GM19463 (cell line): ENCODE data around the gene COQ9.
"Not testable (repeated sequence)": the region's sequence is repeated elsewhere in the genome, so short reads cannot be mapped to it uniquely, and the experiment has no call there.

Source experiments
- ATAC-seq: cut with Tn5 transposase; IDR thresholded peaks from one replicate; pipeline ENCODE4 v1.9.1; 2021; ENCODE audit warnings: mild to moderate bottlenecking, moderate library complexity; ENCODE audit not compliant: unreplicated experiment

The COQ9 gene

GRCh38 chr16:57426356-57426755, 20.9 kb upstream of the COQ9 start:
- ATAC-seq = no peak

DNA sequence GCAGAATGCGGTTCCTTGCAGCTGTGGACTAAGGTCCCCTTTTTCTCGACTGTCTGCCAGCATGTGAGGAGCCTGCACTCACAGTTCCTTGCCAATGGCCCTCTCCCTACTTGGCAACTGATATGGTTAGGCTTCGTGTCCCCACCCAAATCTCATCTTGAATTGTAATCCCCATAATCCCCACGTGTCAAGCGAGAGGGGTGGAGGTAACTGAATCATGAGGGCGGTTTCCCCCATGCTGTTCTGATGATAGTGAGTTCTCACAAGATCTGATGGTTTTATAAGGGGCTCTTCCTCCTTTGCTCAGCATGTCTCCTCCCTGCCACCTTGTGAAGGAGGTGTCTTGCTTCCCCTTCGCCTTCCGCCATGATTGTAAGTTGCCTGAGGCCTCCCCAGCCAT, 20.0 kb upstream of the COQ9 start:
- ATAC-seq = no peak

DNA sequence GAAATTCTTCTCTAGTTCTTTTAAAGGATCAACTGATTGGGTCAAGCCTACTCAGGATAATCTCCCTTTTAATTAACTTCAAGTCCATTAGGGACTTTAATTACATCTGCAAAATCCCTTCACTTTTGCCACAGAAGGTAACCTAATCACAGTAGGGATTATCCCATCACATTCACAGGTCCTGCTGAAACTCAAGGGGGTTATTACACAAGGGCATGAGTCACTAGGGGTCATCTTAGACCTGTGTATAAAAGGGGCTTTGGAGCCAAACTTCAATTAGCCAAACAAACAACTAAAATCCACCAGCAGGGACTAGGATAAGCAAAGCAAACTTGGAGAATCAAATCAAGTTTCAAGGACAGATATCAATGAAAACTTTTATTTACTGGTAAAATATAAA, 19.5 kb upstream of the COQ9 start:
- no peak for ATAC-seq

GRCh38 chr16:57430955-57431354, 16.3 kb upstream of the COQ9 start:
- no peak for ATAC-seq

DNA sequence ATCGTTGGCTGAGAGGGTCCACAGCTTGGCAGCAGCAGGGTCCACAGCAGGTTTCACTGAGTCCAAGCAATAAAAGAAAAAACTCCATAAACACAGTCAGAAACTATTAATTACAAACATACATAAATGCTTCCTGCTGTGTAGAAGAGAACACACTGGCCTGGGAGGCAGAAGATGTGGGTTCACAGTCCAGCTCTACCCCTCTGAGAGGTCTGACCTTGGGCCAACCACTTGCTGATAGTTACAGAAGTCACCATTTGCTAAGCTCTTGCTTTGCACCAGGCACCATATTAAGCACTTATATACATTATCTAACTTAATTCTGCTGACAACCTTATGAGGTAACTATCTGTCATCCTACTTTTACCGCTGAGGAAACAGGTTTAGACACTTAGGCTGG, 14.8 kb upstream of the COQ9 start:
- ATAC-seq = no peak

DNA sequence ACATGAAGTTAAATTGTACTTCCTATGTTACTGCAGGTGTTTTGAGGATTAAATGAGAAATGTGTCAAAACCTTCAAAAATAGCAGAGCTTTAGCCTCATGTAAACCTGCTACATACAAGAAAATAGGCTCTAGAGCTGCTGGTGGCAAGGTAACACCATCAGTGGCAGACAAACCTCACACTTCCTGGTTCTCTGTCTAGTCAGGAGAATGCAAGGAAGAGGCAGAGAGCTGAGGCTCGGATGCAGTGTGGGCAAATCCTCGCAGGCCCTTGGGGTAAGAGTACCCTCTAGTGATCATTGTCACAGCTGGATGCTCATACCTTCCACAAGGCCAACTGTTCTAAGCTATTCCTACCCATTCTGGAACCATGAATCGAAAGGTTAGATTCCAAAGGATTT, 14.3 kb upstream of the COQ9 start:
- no peak for ATAC-seq

DNA sequence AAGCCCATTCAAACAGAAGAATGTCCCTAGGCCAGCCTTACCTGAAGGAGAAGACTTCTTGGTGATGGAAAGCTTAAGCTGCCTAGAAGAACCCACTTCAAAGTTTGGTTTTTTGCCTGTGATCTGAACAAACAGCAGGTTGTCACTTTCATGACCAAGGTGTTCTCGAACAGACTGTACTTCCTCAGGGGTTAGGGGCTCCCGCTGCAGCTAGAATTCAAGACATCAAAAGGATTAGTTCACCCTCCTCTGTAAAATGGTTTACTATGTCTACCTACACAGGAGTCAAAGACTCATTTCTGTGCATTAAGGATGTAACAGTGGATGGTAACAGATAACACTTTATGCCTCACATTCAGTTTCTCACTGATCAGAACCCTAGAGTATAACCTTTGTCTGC, 13.3 kb upstream of the COQ9 start:
- ATAC-seq = no peak

GRCh38 chr16:57435838-57436237, 11.4 kb upstream of the COQ9 start:
- ATAC-seq = no peak

DNA sequence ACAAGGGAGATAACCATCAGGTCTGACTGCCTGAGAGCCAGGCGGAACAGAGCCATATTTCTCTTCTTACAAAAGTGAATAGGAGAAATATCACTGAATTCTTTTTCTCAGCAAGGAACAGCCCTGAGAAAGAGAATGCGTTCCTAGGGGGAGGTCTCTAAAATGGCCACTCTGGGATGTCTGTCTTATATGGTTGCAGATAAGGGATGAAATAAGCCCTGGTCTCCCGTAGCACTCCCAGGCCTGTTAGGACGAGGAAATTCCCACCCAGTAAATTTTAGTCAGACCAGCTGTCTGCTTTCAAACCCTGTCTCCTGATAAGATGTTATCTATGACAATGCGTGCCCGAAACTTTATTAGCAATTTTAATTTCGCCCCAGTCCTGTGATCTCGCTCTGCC, 7.3 kb upstream of the COQ9 start:
- not testable (repeated sequence) for ATAC-seq

GRCh38 chr16:57440551-57440950, 6.7 kb upstream of the COQ9 start:
- ATAC-seq = not testable (repeated sequence)

GRCh38 chr16:57444711-57445110, 2.6 kb upstream of the COQ9 start:
- no peak for ATAC-seq

GRCh38 chr16:57445510-57445909, 1.8 kb upstream of the COQ9 start:
- ATAC-seq = no peak

- ATAC-seq = peak; percentile 17
Measured at GRCh38 chr16:57446531-57447185, 621 bp upstream of the COQ9 start.

DNA sequence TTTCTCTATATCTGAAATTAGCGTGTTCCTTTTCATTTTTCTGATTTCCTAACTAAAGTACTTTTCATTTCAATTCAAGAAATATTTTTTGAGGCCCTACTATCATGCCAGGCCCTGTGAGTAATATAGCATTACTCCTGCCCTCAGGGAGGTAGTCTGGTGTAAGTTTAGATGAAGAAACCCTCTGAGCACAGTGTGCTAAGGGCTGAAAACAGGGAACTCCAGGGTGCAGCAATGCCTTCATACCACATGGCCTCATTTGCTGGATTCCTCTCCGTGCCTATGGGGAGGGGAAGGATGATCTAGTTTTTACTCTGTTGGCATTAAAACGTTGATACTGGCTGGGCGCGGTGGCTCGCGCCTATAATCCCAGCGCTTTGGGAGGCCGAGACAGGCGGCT, 4.7 kb downstream of the COQ9 start:
- no peak for ATAC-seq

GRCh38 chr16:57462209-57462977, 15.1 kb downstream of the COQ9 start, which contains the start of gene POLR2C:
Gene POLR2C (plus strand): TSS chr16:57462679. CDS start chr16:57462725, 46 bp downstream.
- peak; percentile 95 for ATAC-seq

DNA sequence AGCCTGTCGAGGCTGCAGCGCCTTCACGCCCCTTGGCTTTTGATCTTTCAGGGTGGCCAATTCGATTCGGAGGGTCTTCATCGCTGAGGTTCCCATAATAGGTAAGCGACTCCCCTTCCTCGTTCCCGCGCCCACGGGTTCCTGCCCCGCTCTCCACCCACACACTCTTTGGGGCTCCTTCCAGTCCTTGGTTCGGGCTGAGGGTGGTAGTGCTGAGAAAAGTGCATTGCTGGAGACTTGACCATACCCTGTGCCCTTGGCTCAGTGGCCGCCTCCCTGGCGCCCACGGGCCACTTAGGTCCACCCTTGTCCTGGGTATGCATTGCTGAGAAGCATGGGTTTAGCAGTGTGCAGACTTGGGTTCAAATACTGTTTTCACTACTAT, 15.7 kb downstream of the COQ9 start:
- ATAC-seq = no peak

DNA sequence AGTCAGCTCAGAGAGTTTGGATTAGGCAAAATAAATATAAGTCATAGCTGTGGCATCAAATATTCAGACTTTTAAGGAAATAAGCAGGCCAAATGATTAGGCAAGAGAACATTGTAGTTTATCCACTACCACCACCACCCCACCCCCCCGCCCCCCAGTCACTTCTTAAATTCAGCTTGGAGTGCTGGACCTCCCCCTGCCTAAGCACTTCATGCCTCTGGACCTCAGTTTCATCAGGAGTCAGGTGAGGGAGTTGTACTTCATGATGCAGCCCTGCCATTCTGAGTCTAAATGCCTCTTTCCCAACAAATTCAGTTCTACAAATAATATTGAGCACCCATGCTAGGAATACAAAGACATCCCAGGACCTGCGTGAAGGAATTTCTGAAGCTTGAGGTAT, 17.2 kb downstream of the COQ9 start:
- no peak for ATAC-seq

DNA sequence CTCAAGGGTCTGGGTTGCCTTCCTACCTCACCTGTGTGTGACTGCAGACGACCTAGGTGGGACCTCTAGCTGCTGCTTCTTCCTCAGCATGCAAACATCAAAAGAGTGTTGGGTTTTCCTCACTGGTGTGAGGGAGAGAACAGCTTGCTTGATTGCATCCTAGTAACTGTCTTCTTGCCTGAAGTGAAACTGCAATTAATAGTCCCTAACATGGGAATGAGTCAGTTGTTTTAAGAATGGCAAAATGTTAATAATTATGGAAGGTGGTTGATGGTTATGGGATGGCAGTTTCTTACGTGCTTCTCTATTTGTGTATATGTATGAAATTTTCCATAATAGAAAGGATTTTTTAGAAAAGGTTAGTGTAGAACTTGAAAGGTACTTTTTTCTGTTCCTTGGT, 21.1 kb downstream of the COQ9 start:
- no peak for ATAC-seq

GRCh38 chr16:57469046-57469445, 21.8 kb downstream of the COQ9 start:
- ATAC-seq = no peak

GRCh38 chr16:57469917-57470470, 22.7 kb downstream of the COQ9 start:
- ATAC-seq = no peak

DNA sequence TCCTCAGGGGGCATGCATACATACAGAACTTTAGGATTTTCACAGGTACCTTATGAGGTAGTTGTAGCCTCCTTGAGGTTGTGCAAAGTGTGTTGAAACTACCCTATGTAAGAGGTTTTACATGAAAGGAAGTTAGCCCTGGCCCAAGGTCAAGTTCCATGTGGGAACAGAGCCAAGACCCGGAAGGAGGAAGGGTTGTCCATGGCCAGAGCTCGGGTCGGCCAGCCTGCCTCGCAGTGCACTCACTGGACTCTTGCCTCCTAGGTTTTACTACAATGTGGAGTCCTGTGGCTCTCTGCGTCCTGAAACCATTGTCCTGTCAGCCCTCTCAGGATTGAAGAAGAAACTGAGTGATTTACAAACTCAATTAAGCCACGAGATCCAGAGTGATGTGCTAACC, 23.4 kb downstream of the COQ9 start:
- ATAC-seq = no peak

- ATAC-seq = no peak
Measured at GRCh38 chr16:57471209-57471608, 23.9 kb downstream of the COQ9 start.
